Gastrocnemius medialis (tissue), 4 donors: ENCODE measurements around the gene SLC39A3. TPM values are rescaled to one million over a fixed set of nuclear protein-coding genes. Genes with fewer than 3 reads are reported as not detected.

Experiments used
- ATAC-seq, 2 donors: fragments of 150-250 bp; one replicate each; pipeline ENCODE4 v1.9.1; 2016
- DNase-seq, 2 donors: peaks; one replicate each; pipeline ENCODE4 v3.0.0-alpha.2; 2019
- H3K27ac ChIP-seq, 4 donors: fragments of 200-600 bp; sonication (generic); 1 replicate in 1 of 4; 2 replicates in 3 of 4; pipeline ENCODE4 v1.5.1; 2016 to 2018; ENCODE audit warnings: mild to moderate bottlenecking in 2 of 4, moderate library complexity in 1 of 4
- H3K27me3 ChIP-seq, 3 donors: fragments of 200-600 bp; sonication (generic) in 2 of 3; 1 replicate in 1 of 3; 2 replicates in 2 of 3; pipeline versions ENCODE4 v1.5.1 to v1.6.0; 2016 to 2019; ENCODE audit warnings: mild to moderate bottlenecking in 1 of 3, moderate library complexity in 1 of 3
- H3K36me3 ChIP-seq, 2 donors: fragments of 200-600 bp; sonication (generic) in 1 of 2; one replicate each; pipeline ENCODE4 v1.5.1; 2017 to 2018
- H3K4me1 ChIP-seq, 2 donors: fragments of 200-600 bp; sonication (generic) in 1 of 2; one replicate each; pipeline ENCODE4 v1.5.1; 2016 to 2017; ENCODE audit warnings: mild to moderate bottlenecking in 2 of 2
- H3K4me3 ChIP-seq, 4 donors: fragments of 200-600 bp; sonication (generic) in 3 of 4; 1 replicate in 1 of 4; 2 replicates in 3 of 4; pipeline ENCODE4 v1.5.1; 2016 to 2019; ENCODE audit warnings: mild to moderate bottlenecking in 2 of 4
- H3K9me3 ChIP-seq, 3 donors: fragments of 200-600 bp; sonication (generic) in 2 of 3; 1 replicate in 1 of 3; 2 replicates in 2 of 3; pipeline ENCODE4 v1.5.1; 2016 to 2019
- CTCF ChIP-seq, 5 experiments: fragments of 450-650 bp in 3 of 5; fragments of 200-600 bp in 2 of 5; sonication (generic) in 2 of 5; IDR thresholded peaks in 4 of 5; conservative IDR thresholded peaks in 1 of 5; 1 replicate in 4 of 5; 2 replicates in 1 of 5; pipeline ENCODE4 v1.5.1; 2016 to 2019; ENCODE audit warnings: antibody characterized with exemption in 5 of 5, mild to moderate bottlenecking in 3 of 5, moderate library complexity in 3 of 5
- POLR2A ChIP-seq, 2 donors: fragments of 450-650 bp; IDR thresholded peaks; one replicate each; pipeline ENCODE4 v1.6.1; 2017; ENCODE audit warnings: antibody characterized with exemption in 2 of 2, mild to moderate bottlenecking in 2 of 2, moderate library complexity in 2 of 2
- in situ Hi-C, 4 donors: fragments of 200-750 bp; cut with MboI; loops; one replicate each; pipeline versions ENCODE4 v1.15.0 to v1.8.0; 2017; ENCODE audit warnings: low sequenced_read_pairs in 4 of 4
- intact Hi-C: fragments of 100-400 bp; cut with DNase I; formaldehyde crosslinking; loops from one replicate; pipeline ENCODE4 v1.15.1; 2023; ENCODE audit warnings: low total_unique reads
- total RNA-seq, 4 donors: library from RNA; depleted of rRNA; stranded (reverse); fragments of >200 nt; gene quantifications; one replicate each; pipeline versions ENCODE4 v1.1.0 to v1.2.3, GENCODE V29; 2016

The SLC39A3 gene
- total RNA-seq, 4 donors from 2014 or later = 23.1 to 60.9 (median 27.1) TPM

GRCh38 chr19:2764945-2765344 is 25.1 kb upstream of the SLC39A3 start:
- Histone ChIP-seq H3K27me3 (no peaks in the 10 kb centered on the region), H3K27ac (no peak overlapping the region), H3K36me3 (peaks cover 0 to 70% of the 10 kb centered on the region in 2 donors), H3K4me3 (no peak overlapping the region), H3K9me3 (no peaks in the 10 kb centered on the region), H3K4me1 (peaks cover 2 to 10% of the 10 kb centered on the region in 2 donors)
- no peak for DNase-seq
- ATAC-seq = no peak
- in situ Hi-C loops = no loop called here
- TF ChIP-seq CTCF (IDR thresholded peaks at IDR 0.05 in 4 of 5, conservative IDR thresholded peaks at IDR 0.05 in 1 of 5) (no peak), POLR2A (IDR thresholded peaks at IDR 0.05) (no peak)
- intact Hi-C loops = no loop called here

DNA sequence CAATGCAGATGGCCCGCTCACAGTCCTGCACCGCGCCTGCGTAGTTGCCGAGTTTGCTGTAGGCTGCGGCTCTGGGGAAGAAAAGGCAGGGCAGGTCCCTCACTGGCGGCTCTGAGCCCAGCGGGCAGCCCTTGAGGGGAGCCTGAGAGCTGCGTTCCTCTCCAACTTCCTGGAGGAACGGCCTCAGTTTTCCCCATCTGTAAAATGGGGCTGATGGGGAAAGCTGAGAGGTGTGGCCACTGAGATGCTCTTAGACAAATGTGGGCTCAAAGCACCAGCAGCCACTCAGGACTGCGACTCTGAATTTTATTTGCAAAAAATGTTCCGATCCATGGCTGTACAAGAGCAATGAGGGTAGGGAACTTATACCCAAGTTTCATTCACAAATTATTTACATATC is 23.9 kb upstream of the SLC39A3 start:
- no peak for TF ChIP-seq POLR2A (IDR thresholded peaks at IDR 0.05)
- no peak for TF ChIP-seq CTCF (IDR thresholded peaks at IDR 0.05 in 4 of 5, conservative IDR thresholded peaks at IDR 0.05 in 1 of 5)
- Histone ChIP-seq H3K9me3 (no peaks in the 10 kb centered on the region), H3K4me1 (peaks cover 0 to under 1% of the 10 kb centered on the region in 2 donors), H3K27me3 (no peaks in the 10 kb centered on the region), H3K27ac (no peak overlapping the region), H3K4me3 (no peak overlapping the region), H3K36me3 (peaks cover 0 to 80% of the 10 kb centered on the region in 2 donors)
- intact Hi-C loops (no loop called here), in situ Hi-C loops (no loop called here)
- ATAC-seq (no peak), DNase-seq (no peak)

DNA sequence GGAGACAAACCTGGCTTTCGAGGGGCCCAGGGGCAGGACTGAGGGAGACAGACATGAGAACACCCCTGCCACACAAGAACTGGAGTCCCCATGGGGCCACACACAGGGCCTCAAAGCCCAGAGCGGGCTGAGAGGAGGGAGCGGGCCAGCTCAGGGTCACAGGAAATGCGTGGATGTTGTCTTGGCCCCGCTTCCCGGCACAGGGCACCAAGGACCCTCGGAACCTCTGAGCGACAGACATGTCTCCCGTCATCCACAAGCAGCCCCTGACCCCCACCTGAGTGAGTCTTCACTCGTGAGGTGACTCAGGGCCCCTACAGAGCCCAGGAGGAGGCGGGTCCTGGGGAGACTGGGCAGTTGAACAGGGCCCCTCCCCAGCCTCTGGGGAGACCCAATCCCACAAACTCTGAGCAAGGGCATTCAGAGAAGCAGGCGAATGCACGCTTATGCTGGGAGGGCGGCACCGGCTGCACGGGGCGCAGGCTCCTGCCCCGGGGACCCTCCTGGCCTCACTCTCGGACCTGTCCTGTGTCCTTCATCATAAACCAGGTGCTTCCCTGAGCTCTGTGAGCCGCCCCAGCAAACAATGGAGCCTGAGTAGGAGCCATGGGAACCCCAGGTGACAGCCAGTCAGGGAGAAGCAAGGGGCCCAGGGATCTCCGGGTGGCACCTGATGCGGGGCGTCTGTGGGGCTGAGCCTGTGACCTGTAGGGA is 23.1 kb upstream of the SLC39A3 start:
- H3K36me3 ChIP-seq = peaks cover 0 to 85% of the 10 kb centered on the region in 2 donors
- no peak for ATAC-seq
- H3K27ac ChIP-seq = no peak overlapping the region
- H3K27me3 ChIP-seq = no peaks in the 10 kb centered on the region
- no peak for DNase-seq
- intact Hi-C loops (no loop called here), in situ Hi-C loops (no loop called here)
- H3K4me1 ChIP-seq = no peaks in the 10 kb centered on the region
- no peaks in the 10 kb centered on the region for H3K9me3 ChIP-seq
- no peak overlapping the region for H3K4me3 ChIP-seq
- TF ChIP-seq POLR2A (IDR thresholded peaks at IDR 0.05) = no peak
- no peak for TF ChIP-seq CTCF (IDR thresholded peaks at IDR 0.05 in 4 of 5, conservative IDR thresholded peaks at IDR 0.05 in 1 of 5)

GRCh38 chr19:2761876-2762782 is 22.3 kb upstream of the SLC39A3 start:
- intact Hi-C loops = no loop called here
- no peak for ATAC-seq

More at GRCh38 chr19:2761876-2762782, 22.3 kb upstream of the SLC39A3 start:
- DNase-seq = no peak
- TF ChIP-seq POLR2A (IDR thresholded peaks at IDR 0.05) (no peak), CTCF (IDR thresholded peaks at IDR 0.05 in 4 of 5, conservative IDR thresholded peaks at IDR 0.05 in 1 of 5) (no peak)
- H3K9me3 ChIP-seq = no peaks in the 10 kb centered on the region
- in situ Hi-C loops = no loop called here
- H3K27ac ChIP-seq = no peak overlapping the region
- no peaks in the 10 kb centered on the region for H3K4me1 ChIP-seq
- no peak overlapping the region for H3K4me3 ChIP-seq
- peaks cover 0 to 87% of the 10 kb centered on the region in 2 donors for H3K36me3 ChIP-seq
- no peaks in the 10 kb centered on the region for H3K27me3 ChIP-seq
